GM21515 (cell line): ENCODE data around the gene SETD3.

Source experiments
- ATAC-seq: cut with Tn5 transposase; IDR thresholded peaks from one replicate; pipeline ENCODE4 v1.9.1; 2021; ENCODE audit not compliant: unreplicated experiment

The SETD3 gene

DNA sequence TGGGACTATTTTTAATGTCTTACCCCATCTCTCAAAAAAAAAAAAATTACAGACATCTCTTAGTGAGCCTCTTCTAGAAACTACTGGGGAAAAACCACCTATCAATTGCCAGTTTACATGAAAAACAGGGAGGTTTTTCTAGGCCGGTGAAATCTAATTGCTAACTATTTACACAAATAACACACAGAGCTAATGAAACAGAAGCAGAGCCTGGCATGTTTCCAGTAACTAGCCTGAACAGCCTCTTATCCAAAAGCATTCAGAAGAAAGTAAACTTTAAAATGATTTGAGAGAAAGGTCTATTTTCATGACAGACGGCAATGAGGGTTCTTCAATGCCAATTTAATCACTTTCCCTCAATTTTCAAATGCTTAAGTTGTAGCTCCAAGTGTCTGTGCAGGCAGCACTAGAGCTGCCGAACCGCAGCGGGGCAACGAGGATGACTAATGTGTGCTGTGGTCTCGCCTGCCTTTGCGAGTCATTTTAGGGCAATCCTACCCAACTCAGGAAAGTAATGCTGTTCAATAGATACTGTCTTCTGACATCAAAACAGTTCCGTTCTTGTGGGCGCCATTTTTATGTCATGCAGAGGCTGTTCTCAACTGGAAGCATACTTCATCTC, 84.6 kb downstream of the SETD3 start:
- no peak for ATAC-seq

DNA sequence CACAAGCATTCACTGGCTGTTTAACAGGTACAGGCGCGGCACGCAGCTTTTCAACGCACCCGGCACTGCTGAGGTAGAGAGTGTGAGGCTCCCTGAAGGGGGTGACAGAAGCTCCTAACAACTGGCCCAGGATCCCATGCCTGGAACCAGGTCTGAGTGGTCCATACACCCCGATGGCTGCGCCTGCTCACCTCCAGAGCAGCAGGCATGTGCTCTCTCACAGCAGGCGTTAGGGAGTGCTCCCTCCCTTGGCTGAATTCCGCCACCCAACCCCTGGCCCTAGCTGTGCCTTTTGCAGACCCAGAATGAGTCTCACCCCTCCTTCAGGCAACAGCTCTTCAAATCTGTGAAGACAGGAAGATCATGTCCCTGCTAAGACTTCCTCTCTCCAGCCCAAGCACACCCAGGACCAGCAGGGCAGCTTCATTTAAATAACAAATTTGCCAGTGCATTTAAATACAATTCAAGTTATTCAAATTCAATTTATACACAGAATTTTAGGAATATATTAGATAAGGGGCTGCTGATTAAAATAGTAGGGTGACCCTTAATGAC, 86.0 kb downstream of the SETD3 start:
- no peak for ATAC-seq

DNA sequence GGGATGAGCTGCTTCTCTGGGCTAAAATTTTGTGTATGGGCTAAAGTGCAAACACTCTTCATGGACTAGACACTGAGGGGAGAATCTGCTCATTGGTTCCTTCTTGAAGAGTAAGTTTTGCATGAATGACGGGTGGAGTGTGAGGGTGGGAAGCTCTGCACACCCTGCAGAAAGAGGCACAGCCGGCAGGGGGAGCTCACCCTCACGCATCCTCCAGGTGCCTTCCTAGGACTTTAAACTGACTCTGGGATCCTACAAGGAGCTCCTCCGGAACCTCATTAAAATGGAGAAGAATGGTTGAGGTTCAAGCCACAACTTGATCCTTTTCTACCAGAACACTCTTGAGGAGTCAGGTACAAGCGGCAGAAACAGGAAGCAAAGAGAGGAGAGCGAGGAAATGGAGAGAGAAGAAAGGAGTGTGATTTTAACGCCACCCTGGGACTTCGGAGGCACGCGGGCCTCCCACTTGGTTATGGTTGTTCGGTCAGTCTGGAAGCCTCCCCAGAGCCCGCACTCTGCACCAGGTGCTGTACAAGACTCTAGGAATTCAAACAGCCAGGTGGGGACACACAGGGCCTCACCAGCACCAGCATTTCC, 87.5 kb downstream of the SETD3 start:
- ATAC-seq, result peak; percentile 60

DNA sequence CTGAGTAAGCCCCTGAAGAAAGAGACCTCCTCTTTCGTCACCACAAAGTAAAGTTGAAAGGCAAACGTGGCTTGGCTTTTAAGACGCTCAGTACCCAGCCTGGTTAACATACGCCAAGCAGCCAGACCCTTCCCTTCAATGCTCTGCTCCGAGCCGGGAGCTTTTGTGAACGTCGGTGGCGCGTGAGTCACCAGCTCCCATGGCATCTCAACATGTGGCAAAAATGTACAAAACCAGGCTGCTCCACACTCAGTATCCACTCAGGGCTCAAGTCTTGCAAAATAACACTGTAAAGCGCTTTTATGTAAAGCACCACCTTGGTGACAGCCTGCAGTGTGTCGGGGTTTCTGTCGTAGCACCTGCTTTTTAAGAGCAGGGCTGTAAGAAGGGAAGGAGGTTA, 89.0 kb downstream of the SETD3 start:
- no peak for ATAC-seq

- ATAC-seq, result peak; percentile 43
These were observed 91.4 kb downstream of the SETD3 start for GRCh38 chr14:99389174-99389826.

DNA sequence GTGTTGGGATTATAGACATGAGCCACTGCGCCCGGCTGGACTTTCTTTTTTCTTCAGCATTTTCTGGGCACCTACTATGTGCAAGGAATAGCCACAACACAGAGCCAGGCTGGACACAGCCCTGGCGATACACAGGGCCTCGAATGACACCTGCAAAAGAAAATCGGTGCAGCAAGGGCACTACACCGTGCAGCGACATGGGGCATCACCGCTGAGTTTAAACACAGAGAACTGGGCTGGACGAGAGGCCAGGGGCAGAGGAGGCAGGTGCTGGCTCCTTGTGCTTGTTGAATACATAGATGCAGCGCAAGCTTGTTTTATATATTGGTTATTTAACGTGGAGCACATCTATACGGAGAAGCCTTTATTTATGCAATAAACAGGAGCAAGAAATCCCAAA, 92.4 kb downstream of the SETD3 start:
- ATAC-seq, result no peak

GRCh38 chr14:99387880-99388279, 92.8 kb downstream of the SETD3 start:
- ATAC-seq, result no peak

DNA sequence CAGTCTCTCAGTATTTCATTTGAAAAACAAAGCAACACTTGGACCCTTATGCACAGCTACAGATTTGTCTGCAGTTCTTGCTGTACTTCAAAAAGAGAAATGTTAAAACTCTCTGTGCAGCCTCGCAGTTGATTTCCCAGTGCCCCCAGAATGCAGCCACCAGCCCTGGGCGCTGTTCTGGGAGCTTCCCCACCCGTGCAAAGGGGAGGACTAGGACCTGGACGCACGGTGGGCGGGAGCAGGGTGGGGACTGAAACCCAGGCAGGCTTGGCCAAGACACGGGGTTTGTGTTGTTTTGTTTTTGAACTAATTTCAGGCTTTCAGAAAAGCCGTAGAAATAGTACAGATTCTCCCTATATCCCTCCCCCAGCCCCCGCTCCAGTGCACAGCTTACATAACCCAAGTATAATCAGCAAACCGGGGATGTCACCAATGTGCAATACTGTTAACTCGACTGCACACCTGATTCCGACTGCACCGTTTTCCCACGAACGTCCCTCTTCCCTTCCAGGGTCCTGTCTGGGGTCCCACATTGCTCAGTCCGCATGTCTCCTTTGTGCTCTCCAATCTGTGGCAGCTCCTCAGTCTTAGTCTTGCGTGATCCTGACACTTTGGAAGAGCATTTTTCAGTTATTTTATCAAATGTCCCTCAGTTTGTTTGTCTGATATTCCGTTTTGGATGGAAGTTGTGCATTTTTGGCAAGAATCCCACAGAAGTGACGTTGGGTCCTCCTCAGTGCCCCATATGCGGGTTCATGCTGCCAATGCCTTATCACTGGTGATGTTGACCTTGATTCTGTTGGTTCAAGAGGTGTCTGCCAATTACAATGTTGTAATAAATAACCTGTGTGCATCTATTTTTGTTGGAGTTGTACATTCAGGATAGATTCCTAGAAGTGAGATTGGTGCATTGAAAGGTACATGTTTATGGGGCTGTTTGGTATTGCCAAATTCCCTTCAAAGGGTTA, 95.9 kb downstream of the SETD3 start:
- no peak for ATAC-seq

- ATAC-seq, result no peak
These were observed 96.9 kb downstream of the SETD3 start for GRCh38 chr14:99383472-99384449.

- no peak for ATAC-seq
These were observed 97.7 kb downstream of the SETD3 start for GRCh38 chr14:99382781-99383471.

- no peak for ATAC-seq
These were observed 98.6 kb downstream of the SETD3 start for GRCh38 chr14:99382071-99382470.

DNA sequence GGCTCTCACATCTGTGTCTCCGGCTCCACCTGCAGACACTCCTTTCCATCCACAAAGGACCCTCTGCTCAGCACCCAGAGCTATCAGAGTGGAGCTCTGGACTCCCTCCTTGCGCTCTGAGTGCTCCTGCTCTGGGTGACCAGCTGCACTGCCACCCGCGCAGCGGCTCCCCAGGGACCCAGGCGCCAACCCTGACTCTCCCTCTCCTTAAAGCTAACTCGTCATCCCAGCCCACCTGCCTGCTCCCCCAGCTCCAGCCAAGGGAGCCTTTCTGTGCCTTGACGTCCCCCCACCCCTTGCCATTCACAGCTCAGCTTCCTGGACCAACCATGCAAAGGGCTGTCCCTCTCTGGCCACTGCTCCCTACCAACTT, 99.0 kb downstream of the SETD3 start:
- no peak for ATAC-seq

GRCh38 chr14:99380991-99381687, 99.5 kb downstream of the SETD3 start:
- no peak for ATAC-seq

- no peak for ATAC-seq
These were observed 100.3 kb downstream of the SETD3 start for GRCh38 chr14:99380402-99380801.

GRCh38 chr14:99378782-99379214, 101.9 kb downstream of the SETD3 start:
- ATAC-seq, result no peak

- ATAC-seq, result no peak
These were observed 102.7 kb downstream of the SETD3 start for GRCh38 chr14:99377951-99378350.

DNA sequence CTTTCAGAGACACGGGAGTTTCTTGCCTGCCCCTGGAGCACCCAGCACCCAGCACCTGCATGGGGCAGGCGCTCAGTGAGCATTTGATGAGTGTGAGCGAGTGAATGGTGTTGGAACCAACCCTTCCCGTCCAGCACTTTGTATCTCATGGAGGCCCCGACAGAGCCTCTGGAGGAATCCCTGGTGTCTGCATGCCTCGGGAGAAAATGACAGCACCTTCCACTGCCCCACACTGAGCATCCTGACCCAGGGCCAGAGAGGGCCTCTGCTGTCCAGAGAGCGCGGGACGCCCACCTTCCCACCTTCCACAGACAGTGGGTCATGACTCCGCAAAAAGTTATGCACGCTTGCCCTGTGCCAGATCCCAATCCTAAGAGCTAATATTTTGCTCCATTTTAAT, 105.7 kb downstream of the SETD3 start:
- no peak for ATAC-seq

GRCh38 chr14:99363616-99364290, 116.9 kb downstream of the SETD3 start:
- ATAC-seq, result no peak
